22Rv1 (cell line): ENCODE measurements around the gene GSKIP.

ENCODE experiments used
- ZFX ChIP-seq: fragments of 450-650 bp; IDR thresholded peaks from 2 replicates; pipeline ENCODE4 v1.6.1; 2017; ENCODE audit warnings: antibody characterized with exemption, borderline replicate concordance
- TF ChIP-seq, protein P1 (sequence below): fragments of 450-650 bp; IDR thresholded peaks from 2 replicates; pipeline ENCODE4 v1.5.1; 2017; ENCODE audit warnings: mild to moderate bottlenecking

DNA sequence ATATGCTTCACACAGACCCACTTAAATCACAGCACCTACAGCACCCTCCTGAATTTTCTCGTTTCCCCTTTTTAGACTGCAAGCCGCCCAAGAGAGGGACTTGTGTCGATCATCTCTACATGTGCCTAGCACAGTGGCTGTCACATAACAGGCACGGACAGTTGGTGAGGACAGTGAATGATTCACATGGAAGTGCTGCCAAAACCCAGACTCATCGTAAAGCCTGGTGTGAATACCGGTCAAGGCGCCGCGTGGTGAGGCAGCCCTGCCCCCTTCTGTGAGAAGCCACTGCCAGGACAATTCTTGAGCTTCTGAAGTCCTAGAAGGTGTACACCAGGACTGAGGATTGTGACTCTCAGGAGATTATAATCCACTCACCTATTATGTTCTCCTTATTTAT, 44.5 kb upstream of the GSKIP start:
- TF ChIP-seq, protein P1, sequence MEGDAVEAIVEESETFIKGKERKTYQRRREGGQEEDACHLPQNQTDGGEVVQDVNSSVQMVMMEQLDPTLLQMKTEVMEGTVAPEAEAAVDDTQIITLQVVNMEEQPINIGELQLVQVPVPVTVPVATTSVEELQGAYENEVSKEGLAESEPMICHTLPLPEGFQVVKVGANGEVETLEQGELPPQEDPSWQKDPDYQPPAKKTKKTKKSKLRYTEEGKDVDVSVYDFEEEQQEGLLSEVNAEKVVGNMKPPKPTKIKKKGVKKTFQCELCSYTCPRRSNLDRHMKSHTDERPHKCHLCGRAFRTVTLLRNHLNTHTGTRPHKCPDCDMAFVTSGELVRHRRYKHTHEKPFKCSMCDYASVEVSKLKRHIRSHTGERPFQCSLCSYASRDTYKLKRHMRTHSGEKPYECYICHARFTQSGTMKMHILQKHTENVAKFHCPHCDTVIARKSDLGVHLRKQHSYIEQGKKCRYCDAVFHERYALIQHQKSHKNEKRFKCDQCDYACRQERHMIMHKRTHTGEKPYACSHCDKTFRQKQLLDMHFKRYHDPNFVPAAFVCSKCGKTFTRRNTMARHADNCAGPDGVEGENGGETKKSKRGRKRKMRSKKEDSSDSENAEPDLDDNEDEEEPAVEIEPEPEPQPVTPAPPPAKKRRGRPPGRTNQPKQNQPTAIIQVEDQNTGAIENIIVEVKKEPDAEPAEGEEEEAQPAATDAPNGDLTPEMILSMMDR = no peak
- no peak for TF ChIP-seq ZFX
